Glomerular visceral epithelial cell (primary cell): ENCODE data around the gene ZSWIM5.
"Not testable (repeated sequence)": the region's sequence is repeated elsewhere in the genome, so short reads cannot be mapped to it uniquely, and the experiment has no call there.

ENCODE experiments used
- DNase-seq: peaks from one replicate; pipeline ENCODE4 v3.0.0-alpha.2; 2016; ENCODE audit errors: extremely low spot score

The ZSWIM5 gene

DNA sequence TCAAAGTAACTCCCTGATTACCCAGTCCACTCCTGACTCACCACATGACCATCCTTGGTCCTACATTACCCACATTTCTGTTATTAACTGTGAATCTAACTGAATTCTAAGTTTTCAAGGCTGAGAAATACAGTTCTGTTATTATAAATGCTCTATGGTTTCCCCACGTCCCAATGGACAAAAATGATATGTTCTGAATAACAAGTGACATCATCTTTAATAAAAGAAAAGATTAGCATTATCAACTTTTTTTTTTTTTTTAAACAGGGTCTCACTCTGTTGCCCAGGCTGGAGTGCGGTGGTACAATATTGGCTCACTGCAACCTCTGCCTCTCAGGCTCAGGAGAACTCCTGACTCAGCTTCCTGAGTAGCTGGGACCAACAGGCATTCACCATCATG lies 59.6 kb downstream of the ZSWIM5 start:
- no peak for DNase-seq

DNA sequence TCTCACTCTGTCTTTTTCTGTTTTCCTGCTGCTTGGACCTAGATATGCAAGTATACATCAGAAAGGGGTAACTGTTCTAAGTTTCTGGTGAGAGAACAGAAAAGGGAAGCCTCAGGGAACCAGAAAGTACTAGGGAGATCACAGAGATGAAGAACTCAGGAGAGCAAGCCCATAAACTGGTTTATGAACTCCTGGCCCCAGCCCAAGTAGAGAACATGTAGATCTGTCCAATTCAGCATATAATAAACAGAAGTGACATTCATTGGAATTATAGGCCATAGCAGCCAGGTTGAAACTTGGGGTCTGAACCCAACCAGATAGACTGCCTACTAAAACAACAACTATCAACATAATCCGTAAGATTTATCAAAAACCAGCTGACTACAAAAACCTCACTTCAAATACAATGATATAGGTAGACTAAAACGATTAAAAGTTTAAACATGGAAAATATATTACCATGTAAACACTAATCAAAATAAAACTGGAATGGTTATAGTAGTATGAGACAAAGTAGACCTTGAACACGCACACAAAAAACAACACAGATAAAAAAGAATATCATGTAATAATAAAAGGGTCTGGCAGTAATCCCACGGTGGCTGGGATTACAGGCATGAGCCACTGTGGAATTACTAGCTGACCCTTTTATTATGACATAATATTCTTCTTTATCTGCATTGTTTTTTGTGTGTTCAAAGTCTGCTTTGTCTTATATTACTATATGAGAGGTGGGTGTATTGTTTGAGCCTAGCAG lies 65.0 kb downstream of the ZSWIM5 start:
- DNase-seq, result no peak

DNA sequence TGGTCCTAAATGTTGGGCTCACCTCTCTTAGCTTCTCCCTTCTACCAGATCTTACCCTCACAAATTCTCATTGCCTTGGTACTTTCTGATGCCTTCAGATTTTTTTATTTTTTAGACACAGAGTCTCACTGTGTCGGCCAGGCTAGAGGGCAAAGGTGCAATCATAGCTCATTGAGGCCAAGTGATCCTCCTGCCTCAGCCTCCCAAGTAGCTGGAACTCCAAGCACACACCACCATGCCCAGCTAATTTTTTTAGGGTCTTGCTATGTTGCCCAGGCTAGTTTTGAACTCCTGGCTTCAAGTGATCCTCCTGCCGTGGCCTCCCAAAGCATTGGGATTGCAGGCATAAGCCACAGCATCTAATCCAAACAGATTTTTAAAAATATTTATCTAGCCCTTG lies 69.4 kb downstream of the ZSWIM5 start:
- DNase-seq, result no peak

DNA sequence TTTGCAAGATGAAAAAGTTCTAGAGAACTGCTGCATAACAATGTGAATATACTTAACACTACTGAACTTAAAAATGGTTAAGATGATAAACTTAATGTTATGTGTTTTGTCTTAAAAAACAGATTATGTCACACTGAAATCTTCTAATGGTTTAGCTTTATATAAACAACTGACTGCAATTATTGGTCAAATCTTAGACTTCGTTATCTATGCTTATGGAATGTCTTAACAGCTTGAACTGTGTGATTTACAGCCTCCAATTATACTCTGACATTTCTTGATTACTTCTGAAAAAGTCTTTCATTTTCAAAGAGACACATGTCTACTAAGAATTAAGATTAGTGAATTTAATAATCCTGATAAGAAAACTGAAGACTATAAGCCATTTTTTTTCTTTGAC lies 71.1 kb downstream of the ZSWIM5 start:
- no peak for DNase-seq

DNA sequence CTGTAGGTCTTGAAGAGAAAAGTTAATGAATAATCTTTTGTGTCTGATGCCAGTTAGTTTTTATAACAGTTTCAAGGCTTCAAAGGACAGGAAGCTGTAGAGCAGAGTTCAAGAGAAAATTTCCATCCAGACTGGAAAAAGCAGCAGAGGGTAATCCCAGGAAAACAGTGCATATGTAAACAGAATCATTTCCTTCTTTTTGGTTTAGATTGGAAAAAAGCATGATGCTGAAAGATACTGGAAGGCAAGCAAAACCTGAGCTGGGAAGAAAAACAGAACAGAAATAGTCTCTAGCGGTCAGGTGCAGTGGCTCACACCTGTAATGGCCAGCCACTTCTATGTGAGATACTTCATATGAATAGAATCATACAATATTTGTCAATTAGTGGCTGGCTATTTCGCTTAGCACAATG lies 71.9 kb downstream of the ZSWIM5 start:
- no peak for DNase-seq

DNA sequence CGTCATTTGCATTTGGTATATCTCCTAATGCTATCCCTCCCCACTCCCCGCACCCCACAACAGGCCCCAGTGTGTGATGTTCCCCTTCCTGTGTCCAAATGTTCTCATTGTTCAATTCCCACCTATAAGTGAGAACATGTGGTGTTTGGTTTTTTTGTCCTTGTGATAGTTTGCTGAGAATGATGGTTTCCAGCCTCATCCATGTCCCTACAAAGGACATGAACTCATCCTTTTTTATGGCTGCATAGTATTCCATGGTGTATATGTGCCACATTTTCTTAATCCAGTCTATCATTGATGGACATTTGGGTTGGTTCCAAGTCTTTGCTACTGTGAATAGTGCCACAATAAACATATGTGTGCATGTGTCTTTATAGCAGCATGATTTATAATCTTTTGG lies 73.7 kb downstream of the ZSWIM5 start:
- not testable (repeated sequence) for DNase-seq

DNA sequence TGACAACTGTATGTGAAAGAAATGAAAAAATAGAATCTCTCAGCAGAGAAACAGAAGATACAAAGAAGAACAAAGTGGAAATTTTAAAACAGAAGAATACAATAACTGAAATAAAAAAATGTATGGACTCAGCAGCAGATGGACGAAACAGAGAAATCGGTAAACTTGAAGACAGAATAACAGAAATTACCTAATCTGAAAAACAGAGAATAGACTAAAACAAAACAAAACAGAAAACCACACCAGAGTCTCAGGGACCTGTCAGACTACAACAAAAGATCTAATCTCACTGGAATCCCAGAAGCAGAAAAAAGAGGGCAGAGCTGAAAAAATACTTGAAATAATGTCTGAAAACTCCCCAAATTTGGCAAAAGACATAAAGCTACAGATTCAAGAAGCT lies 83.0 kb downstream of the ZSWIM5 start:
- DNase-seq, result no peak

DNA sequence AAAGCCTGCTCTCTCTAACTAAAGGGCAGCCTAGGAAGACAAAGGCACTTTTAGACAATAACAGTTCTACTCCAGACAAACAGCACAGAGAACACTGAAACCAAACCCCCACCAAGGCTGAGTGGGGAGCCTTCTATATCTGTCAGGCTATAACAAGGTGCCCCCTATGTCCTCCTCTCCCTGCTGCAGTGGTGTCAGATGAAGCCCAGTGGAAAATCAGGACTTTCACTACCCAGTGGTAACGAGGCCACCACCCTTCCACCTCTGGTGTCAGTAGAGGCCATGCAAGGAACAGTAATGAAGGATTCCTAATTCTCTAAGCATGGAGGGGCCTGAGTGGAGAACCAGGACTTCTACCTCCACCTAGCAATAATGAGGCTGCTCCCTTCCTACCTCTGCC lies 83.7 kb downstream of the ZSWIM5 start:
- DNase-seq, result no peak

DNA sequence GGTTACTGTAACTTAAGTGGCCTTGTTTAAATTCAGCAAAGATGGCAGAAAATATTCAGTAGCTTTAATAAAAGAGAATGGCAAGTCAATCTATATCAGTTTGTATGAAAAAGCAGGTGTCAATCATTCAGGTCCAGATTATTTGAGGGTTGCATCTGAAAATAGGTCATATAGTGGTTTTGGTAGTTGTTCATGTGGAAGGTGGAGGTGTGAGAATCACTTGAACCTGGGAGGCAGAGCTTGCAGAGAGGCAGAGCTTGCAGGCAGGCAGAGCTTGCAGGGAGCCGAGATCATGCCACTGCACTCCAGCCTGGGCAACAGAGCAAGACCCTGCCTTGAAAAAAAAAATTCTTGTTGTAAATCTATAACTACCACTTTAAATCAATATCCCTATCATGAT lies 88.6 kb downstream of the ZSWIM5 start:
- no peak for DNase-seq

DNA sequence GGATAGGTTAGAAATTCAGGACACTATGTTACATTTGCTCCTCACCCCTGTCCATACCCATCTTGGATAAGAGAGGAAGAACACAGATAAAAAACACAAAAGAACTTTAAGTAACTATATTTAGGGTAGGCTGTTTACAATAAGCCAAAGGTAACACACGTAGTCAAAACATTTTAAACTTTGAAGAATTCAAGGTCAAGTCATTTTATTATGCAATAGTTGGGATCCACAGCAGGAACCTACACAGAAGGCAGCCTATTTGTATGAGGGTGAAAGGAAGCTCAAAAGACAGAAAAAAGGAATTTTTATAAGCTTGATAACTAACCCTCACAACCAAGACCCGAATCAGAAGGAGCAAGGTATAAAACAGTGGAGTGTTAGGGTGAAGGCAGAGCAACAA lies 89.6 kb downstream of the ZSWIM5 start:
- no peak for DNase-seq

DNA sequence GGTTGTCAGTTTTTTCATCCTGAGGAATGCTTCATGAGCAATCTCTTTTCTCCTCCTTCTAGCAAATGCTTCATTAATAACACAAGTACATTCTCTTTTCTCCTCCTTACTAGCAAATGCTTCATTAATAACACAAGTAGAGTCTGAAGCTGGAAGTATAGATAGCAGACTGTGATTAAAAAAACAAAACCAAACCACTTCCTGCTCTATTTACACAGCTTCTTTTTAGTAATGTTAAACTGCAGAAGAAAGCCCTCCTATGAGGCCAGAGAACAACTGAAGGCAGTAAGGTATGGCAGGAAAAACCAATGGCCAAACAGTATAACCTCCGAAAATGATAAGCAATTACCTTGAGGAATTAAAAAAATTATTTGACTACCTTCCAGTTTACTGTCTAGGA lies 90.1 kb downstream of the ZSWIM5 start:
- DNase-seq, result no peak

DNA sequence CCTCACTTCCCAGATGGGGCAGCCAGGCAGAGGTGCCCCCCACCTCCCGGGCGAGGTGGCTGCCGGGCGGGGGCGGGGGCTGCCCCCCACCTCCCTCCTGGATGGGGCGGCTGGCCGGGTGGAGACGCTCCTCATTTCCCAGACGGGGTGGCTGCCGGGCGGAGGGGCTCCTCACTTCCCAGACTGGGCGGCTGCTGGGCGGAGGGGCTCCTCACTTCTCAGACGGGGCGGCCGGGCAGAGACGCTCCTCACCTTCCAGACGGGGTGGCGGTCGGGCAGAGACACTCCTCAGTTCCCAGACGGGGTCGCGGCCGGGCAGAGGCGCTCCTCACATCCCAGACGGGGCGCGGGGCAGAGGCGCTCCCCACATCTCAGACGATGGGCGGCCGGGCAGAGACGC lies 91.2 kb downstream of the ZSWIM5 start:
- not testable (repeated sequence) for DNase-seq

DNA sequence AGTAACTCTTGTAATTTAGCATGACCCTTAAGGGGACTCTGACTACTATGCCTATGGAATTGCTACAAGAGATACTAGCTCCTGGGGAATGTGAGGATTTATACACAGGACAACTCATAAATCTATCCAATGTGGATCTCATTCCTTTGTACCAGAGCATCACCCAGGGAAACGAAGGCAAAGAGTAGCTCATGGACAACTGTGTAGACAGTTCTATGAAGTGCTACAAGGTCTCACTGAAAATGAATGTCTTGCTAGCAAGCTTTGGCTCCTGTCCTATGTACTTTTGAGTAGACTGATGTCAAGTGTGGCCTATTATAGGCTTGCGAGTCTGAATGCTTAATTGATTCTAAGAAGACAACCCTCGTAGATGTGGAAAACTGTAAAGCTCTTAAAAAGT lies 93.7 kb downstream of the ZSWIM5 start:
- no peak for DNase-seq

DNA sequence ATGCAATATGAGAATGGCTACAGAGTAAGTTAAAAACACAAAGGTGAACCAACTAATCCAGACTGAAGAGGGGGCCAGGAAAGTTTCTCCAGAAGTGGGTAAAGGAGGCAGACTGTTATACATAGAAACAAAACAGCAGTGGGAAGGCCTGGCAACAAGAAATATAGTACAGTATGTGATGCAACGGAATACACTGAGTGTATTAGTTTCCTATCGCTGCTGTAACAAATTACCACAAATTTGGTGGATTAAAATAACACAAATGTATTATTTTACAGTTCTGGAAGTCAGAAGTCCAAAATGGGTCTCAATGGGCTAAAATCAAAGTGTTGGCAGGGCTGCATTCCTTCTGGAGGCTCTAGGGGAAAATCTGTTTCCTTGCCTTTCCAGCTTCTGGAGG lies 95.2 kb downstream of the ZSWIM5 start:
- DNase-seq, result no peak

DNA sequence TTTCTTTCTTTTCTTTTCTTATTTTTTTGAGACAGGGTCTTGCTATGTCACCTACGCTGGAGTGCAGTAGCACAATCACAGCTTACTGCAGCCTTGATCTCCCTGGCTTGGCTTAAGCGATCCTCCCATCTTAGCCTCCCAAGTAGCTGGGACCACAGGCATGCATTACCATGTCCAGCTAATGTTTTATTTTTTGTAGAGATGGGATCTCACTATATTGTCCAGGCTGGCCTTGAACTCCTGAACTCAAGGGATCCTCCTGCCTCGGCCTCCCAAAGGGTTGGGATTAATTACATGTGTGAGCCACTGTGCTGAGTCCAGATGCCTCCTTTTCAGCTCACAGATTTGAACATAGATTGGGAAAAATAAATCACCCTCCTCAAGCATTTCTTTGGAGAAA lies 98.6 kb downstream of the ZSWIM5 start:
- DNase-seq, result no peak

DNA sequence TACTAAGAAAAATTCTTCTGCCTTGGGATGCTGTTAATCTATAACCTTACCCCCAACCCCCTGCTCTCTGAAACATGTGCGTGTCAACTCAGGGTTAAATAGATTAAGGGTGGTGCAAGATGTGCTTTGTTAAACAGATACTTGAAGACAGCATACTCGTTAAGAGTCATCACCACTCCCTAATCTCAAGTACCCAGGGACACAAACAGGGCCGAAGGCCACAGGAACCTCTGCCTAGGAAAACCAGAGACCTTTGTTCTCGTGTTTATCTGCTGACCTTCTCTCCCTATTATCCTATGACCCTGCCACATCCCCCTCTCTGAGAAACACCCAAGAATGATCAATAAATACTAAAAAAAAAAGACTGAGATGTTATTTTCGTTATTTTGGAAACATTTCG lies 99.5 kb downstream of the ZSWIM5 start:
- not testable (repeated sequence) for DNase-seq

DNA sequence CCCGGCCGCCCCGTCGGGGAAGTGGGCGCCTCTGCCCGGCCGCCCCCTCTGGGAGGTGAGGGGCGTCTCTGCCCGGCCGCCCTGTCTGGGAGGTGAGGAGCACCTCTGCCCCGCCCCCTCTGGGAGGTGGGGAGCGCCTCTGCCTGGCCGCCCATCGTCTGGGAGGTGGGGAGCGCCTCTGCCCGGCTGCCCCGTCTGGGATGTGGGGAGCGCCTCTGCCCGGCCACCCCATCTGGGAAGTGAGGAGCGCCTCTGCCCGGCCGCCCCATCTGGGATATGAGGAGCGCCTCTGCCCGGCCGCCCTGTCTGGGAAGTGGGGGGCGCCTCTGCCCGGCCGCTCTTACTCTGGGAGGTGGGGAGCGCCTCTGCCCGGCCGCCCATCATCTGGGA lies 100.3 kb downstream of the ZSWIM5 start:
- not testable (repeated sequence) for DNase-seq

DNA sequence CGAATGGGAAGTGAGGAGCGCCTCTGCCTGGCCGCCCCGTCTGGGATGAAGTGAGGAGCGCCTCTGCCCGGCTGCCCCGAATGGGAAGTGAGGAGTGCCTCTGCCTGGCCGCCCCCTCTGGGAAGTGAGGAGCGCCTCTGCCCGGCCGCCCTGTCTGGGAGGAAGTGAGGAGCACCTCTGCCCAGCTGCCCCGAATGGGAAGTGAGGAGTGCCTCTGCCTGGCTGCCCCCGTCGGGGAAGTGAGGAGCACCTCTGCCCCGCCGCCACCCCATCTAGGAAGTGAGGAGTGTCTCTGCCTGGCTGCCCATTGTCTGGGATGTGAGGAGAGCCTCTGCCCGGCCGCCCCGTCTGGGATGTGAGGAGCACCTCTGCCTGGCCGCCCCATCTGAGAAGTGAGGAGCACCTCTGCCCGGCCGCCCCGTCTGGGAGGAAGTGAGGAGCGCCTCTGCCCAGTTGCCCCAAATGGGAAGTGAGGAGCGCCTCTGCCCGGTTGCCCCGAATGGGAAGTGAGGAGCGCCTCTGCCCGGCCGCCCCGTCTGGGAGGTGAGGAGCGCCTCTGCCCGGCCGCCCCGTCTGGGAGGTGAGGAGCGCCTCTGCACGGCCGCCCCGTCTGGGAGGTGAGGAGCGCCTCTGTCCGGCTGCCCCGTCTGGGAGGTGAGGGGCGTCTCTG lies 100.8 kb downstream of the ZSWIM5 start:
- DNase-seq, result not testable (repeated sequence)

DNA sequence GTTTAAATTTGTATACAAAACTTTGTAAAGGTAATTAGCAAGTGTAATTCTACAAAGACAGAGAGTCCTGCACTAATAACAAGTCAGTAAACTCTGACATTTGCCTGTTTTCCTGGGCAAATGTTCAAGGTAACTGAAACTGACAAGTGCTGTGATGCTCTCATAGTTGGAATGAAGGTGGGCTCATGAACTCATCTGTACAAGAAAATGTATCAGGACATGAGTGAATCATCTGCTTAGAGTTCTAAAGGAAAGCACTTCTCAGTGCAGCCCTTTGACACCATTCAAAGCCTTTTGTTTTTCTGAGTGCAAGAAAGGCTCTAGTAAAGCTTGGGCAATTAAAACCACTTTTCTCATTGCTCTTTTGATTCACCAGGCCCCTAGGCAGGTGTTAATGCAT lies 102.9 kb downstream of the ZSWIM5 start:
- no peak for DNase-seq

DNA sequence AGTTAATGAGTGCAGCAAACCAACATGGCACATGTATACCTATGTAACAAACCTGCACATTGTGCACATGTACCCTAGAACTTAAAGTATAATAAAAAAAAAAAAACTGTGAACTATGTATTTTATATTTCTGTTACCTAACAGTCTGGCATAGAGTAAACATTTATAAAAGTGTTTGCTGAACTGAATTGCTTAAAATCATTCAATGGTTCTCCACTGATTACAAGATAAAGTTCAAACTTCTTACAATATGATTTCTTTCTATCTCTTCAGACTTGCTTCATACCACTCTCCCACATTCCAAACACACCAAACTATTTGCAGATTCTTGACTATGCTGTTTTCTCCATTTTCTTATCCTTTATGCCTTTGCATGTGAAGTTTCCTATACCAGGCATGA lies 104.5 kb downstream of the ZSWIM5 start:
- DNase-seq, result no peak

DNA sequence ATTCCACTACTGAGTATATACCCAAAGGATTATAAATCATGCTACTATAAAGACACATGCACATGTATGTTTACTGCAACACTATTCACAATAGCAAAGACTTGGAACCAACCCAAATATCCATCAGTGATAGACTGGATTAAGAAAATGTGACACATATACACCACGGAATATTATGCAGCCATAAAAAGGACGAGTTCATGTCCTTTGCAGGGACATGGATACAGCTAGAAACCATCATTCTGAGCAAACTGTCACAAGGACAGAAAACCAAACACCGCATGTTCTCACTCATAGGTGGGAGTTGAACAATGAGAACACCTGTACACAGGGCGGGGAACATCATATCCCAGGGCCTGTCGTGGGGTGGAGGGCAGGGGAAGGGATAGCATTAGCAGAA lies 104.9 kb downstream of the ZSWIM5 start:
- not testable (repeated sequence) for DNase-seq

DNA sequence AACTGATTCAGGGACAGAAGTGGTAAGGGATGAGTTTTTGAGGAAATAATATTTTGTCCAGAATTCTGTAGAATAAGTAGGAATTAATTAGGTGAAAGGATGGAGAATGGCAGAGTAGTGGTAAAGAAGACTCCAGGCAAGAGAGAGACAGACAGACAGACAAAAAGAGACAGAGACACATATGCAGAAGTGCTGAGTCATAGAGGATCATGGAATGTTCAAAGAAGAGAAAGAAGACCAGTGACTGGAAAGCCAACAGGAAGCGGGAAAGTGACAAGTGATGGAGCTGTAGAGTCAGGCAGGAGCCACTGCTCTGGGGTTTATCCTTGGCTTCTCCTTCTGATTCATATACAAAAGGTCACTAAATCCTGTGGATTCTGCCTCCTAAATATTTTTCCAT lies 108.5 kb downstream of the ZSWIM5 start:
- DNase-seq, result no peak

DNA sequence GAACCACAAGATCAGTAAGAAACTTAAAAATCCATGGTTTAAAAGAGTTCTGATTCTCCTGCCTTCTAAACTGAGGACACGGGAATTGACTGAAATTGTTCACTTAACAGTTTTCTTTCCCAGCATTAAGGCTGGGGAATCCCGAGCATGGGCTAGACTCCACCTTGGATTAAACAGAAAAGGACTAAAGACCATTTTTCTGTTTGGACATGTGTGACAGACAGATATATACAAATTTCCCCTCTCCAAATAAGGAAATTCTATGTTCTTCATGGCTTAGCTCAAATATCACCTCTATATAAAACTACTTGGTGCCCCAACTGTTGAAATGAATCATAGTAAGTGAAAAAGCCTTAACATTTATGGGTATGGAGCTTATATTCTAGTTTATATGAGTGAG lies 109.3 kb downstream of the ZSWIM5 start:
- DNase-seq, result no peak

DNA sequence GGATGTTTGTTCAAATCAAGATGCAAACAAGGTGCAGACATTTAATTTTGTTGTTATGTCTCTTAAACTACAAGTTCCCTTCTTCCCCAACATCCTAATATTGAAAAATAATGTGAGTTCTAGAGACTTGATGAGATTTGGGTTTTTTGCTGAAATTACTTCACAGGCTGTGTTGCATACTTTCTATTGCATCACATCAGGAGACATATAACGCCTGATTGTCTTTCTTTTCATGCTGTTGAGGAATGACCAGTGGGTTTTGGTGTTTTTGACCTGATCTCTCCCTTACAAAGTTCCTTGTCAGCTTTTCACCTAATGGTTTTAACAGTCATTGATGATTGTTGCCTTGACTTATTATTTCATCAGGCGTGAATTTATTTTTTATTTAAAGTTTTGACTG lies 111.0 kb downstream of the ZSWIM5 start:
- no peak for DNase-seq
